Ishikawa (cell line): Measurements from ENCODE around the gene BIRC6.

ENCODE experiments used
- CEBPB ChIP-seq: IDR thresholded peaks from 2 replicates; pipeline ENCODE4 v1.6.1; 2012
- CREB1 ChIP-seq: IDR thresholded peaks from 2 replicates; pipeline ENCODE4 v1.6.1; 2012; ENCODE audit warnings: low read depth
- EGR1 ChIP-seq: IDR thresholded peaks from 2 replicates; pipeline ENCODE4 v1.6.1; 2012
- EP300 ChIP-seq: IDR thresholded peaks from 2 replicates; pipeline ENCODE4 v1.6.1; 2012; ENCODE audit warnings: borderline replicate concordance
- FOXM1 ChIP-seq: IDR thresholded peaks from 2 replicates; pipeline ENCODE4 v1.6.1; 2012; ENCODE audit warnings: low read depth, borderline replicate concordance
- MAX ChIP-seq: IDR thresholded peaks from 2 replicates; pipeline ENCODE4 v1.6.1; 2012
- NFIC ChIP-seq: IDR thresholded peaks from 2 replicates; pipeline ENCODE4 v1.6.1; 2012
- RAD21 ChIP-seq: IDR thresholded peaks from 2 replicates; pipeline ENCODE4 v1.6.1; 2012; ENCODE audit warnings: low read depth
- TAF1 ChIP-seq: IDR thresholded peaks from 2 replicates; pipeline ENCODE4 v1.6.1; 2012; ENCODE audit warnings: low read depth, mild to moderate bottlenecking
- TCF12 ChIP-seq: IDR thresholded peaks from 2 replicates; pipeline ENCODE4 v1.6.1; 2012; ENCODE audit warnings: low read depth
- TEAD4 ChIP-seq: IDR thresholded peaks from 2 replicates; pipeline ENCODE4 v1.6.1; 2012
- USF1 ChIP-seq: IDR thresholded peaks from 2 replicates; pipeline ENCODE4 v1.6.1; 2012
- YY1 ChIP-seq: IDR thresholded peaks from 2 replicates; pipeline ENCODE4 v1.6.1; 2012; ENCODE audit warnings: low read depth
- ZBTB7A ChIP-seq: IDR thresholded peaks from 2 replicates; pipeline ENCODE4 v1.6.1; 2012; ENCODE audit warnings: low read depth
- TF ChIP-seq, protein P1 (sequence below): IDR thresholded peaks from 2 replicates; pipeline ENCODE4 v1.6.1; 2012; ENCODE audit warnings: low read depth, mild to moderate bottlenecking

BIRC6 gene

GRCh38 chr2:32627814-32628579, 271.2 kb downstream of the BIRC6 start, which contains the start of gene TTC27:
Gene TTC27, plus strand, starts transcription at chr2:32628050. Its CDS starts 243 bp downstream, at chr2:32628293.
- peak; percentile 29; the same call in 1 of the 2 replicates for TF ChIP-seq TEAD4
- TF ChIP-seq EP300: no peak
- TF ChIP-seq TCF12: no peak
- TF ChIP-seq FOXM1: no peak
- TF ChIP-seq MAX: peak; percentile 98
- TF ChIP-seq USF1: no peak
- no peak for TF ChIP-seq CEBPB
- no peak for TF ChIP-seq RAD21
- peak; percentile 66; the same call in 1 of the 2 replicates for TF ChIP-seq NFIC
- TF ChIP-seq CREB1: 0 out of 2 replicates have a peak, but pooled peaks have one; percentile 31
- no peak for TF ChIP-seq EGR1
- peak; percentile 78 for TF ChIP-seq TAF1
- no peak for TF ChIP-seq ZBTB7A
- peak; percentile 97 for TF ChIP-seq YY1
- TF ChIP-seq, protein P1, sequence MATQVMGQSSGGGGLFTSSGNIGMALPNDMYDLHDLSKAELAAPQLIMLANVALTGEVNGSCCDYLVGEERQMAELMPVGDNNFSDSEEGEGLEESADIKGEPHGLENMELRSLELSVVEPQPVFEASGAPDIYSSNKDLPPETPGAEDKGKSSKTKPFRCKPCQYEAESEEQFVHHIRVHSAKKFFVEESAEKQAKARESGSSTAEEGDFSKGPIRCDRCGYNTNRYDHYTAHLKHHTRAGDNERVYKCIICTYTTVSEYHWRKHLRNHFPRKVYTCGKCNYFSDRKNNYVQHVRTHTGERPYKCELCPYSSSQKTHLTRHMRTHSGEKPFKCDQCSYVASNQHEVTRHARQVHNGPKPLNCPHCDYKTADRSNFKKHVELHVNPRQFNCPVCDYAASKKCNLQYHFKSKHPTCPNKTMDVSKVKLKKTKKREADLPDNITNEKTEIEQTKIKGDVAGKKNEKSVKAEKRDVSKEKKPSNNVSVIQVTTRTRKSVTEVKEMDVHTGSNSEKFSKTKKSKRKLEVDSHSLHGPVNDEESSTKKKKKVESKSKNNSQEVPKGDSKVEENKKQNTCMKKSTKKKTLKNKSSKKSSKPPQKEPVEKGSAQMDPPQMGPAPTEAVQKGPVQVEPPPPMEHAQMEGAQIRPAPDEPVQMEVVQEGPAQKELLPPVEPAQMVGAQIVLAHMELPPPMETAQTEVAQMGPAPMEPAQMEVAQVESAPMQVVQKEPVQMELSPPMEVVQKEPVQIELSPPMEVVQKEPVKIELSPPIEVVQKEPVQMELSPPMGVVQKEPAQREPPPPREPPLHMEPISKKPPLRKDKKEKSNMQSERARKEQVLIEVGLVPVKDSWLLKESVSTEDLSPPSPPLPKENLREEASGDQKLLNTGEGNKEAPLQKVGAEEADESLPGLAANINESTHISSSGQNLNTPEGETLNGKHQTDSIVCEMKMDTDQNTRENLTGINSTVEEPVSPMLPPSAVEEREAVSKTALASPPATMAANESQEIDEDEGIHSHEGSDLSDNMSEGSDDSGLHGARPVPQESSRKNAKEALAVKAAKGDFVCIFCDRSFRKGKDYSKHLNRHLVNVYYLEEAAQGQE: no peak

DNA sequence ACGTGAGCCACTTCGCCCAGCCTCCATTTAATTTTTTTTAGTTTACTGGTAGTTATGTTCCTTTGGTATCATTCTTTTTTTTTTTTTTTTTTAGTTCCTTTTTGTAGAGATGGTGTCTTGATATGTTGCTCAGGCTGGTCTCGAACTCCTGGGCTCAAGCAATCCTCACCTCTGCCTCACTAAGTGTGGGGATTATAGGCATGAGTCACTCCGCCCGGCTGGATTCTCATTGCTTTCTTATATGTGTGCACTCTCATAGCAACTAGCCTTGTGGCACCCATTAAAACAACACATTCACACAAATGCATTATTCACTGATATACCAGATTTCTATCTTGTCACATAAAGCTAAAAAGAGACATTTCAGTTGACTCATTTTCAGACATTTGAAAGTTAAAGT, 275.3 kb downstream of the BIRC6 start:
- TF ChIP-seq CREB1 (no peak), TCF12 (no peak), YY1 (no peak), USF1 (no peak), EGR1 (no peak), RAD21 (no peak), TEAD4 (no peak), FOXM1 (no peak), MAX (no peak), TAF1 (no peak), ZBTB7A (no peak), NFIC (no peak), CEBPB (no peak), EP300 (no peak)
- TF ChIP-seq, protein P1: no peak

DNA sequence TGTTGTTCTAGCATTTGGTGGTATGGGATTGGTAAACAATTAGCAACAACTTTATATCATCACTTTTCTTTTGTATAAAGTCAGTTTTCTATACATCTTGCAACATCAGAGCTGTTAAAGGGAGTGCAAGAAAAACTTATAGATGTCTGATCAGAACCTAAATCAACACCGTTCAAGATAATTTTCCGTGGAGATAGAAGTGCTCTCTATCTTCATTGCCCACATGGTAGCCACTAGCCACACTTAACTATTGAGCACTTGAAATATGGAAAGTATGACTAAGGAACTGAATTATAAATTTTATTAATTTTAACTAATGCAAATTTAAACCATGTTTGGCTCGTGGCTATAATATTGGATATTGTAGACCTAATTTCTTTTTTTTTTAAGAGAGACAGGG, 276.2 kb downstream of the BIRC6 start:
- TF ChIP-seq ZBTB7A: no peak
- TF ChIP-seq MAX: no peak
- TF ChIP-seq NFIC: no peak
- no peak for TF ChIP-seq YY1
- TF ChIP-seq EGR1: no peak
- TF ChIP-seq TCF12: no peak
- TF ChIP-seq CREB1: no peak
- TF ChIP-seq CEBPB: no peak
- TF ChIP-seq TAF1: no peak
- TF ChIP-seq, protein P1: no peak
- no peak for TF ChIP-seq FOXM1
- TF ChIP-seq TEAD4: no peak
- TF ChIP-seq RAD21: no peak
- TF ChIP-seq EP300: no peak
- TF ChIP-seq USF1: no peak
